Activated CD8-positive, alpha-beta memory T cell treated with anti-CD3 and anti-CD28 coated beads, Interleukin-2, amount 10 ng/mL, durations not matched to agents 7 days and 5 days (primary cell): ENCODE measurements around the gene TBC1D22A. TPM values are rescaled to one million over a fixed set of nuclear protein-coding genes. Genes with fewer than 3 reads are reported as not detected.
A peak's percentile ranks its signal among the peaks of the same experiment; 100 is the strongest.

Source experiments
- ATAC-seq: fragments of 150-1000 bp; cut with Tn5 transposase; one replicate; pipeline ENCODE4 v1.10.0; 2021; ENCODE audit warnings: moderate library complexity
- CTCF ChIA-PET: fragments of 350-600 bp; sonication (Branson Sonifier 250); formaldehyde crosslinking; loops from one replicate; lab custom pipeline; 2021; ENCODE audit warnings: antibody characterized with exemption; lab: Charles Lee
- DNase-seq: peaks from one replicate; pipeline ENCODE4 v3.0.0-alpha.2; 2020
- H3K27ac Mint-ChIP-seq: one replicate; pipeline ENCODE4 v1.8.0; 2021; ENCODE audit warnings: mild to moderate bottlenecking, mixed read lengths
- H3K27me3 Mint-ChIP-seq: one replicate; pipeline ENCODE4 v1.8.0; 2021; ENCODE audit warnings: mixed read lengths
- H3K36me3 Mint-ChIP-seq: one replicate; pipeline ENCODE4 v1.8.0; 2021; ENCODE audit warnings: mild to moderate bottlenecking, mixed read lengths
- H3K4me1 Mint-ChIP-seq: one replicate; pipeline ENCODE4 v1.8.0; 2021; ENCODE audit warnings: mixed read lengths
- H3K4me3 Mint-ChIP-seq: one replicate; pipeline ENCODE4 v1.8.0; 2021; ENCODE audit warnings: mild to moderate bottlenecking, moderate library complexity, mixed read lengths
- H3K9me3 Mint-ChIP-seq: one replicate; pipeline ENCODE4 v1.8.0; 2022; ENCODE audit warnings: low read depth, mixed read lengths
- total RNA-seq, 2 experiments: library from RNA; stranded (reverse); gene quantifications; one replicate each; pipeline ENCODE4 v1.2.3, GENCODE V29; 2021

The TBC1D22A gene
- total RNA-seq, 2 experiments from 2014 or later, result 32.6 to 44.9 TPM

- H3K27ac Mint-ChIP-seq, result no peak overlapping the region
- no peaks in the 10 kb centered on the region for H3K36me3 Mint-ChIP-seq
- DNase-seq (peak; percentile 39), ATAC-seq (no peak)
- CTCF ChIA-PET, result no interaction called here
- H3K27me3 Mint-ChIP-seq, result no peaks in the 10 kb centered on the region
- no peak overlapping the region for H3K4me3 Mint-ChIP-seq
- H3K4me1 Mint-ChIP-seq, result no peaks in the 10 kb centered on the region
- H3K9me3 Mint-ChIP-seq, result no peaks in the 10 kb centered on the region
These were observed 148.9 kb downstream of the TBC1D22A start for GRCh38 chr22:46911346-46911745.

GRCh38 chr22:46913351-46913750, 150.9 kb downstream of the TBC1D22A start:
- Mint-ChIP-seq H3K9me3 (no peaks in the 10 kb centered on the region), H3K27me3 (no peaks in the 10 kb centered on the region)
- CTCF ChIA-PET, result no interaction called here

GRCh38 chr22:46914481-46914880, 152.0 kb downstream of the TBC1D22A start:
- Mint-ChIP-seq H3K27me3 (no peaks in the 10 kb centered on the region), H3K4me3 (no peak overlapping the region), H3K27ac (no peak overlapping the region), H3K4me1 (peaks cover 7% of the 10 kb centered on the region), H3K9me3 (no peaks in the 10 kb centered on the region), H3K36me3 (peaks cover 9% of the 10 kb centered on the region)
- CTCF ChIA-PET, result no interaction called here
- DNase-seq (peak; percentile 34), ATAC-seq (no peak)

More at GRCh38 chr22:46913351-46913750, 150.9 kb downstream of the TBC1D22A start:
- H3K27ac Mint-ChIP-seq, result no peak overlapping the region
- H3K4me3 Mint-ChIP-seq, result no peak overlapping the region
- H3K4me1 Mint-ChIP-seq, result peaks cover 6% of the 10 kb centered on the region
- DNase-seq (peak; percentile 18), ATAC-seq (no peak)
- H3K36me3 Mint-ChIP-seq, result peaks cover 3% of the 10 kb centered on the region

GRCh38 chr22:46914916-46915894, 152.8 kb downstream of the TBC1D22A start:
- Mint-ChIP-seq H3K4me1 (peaks cover 7% of the 10 kb centered on the region), H3K27ac (no peak overlapping the region), H3K36me3 (peaks cover 12% of the 10 kb centered on the region), H3K27me3 (no peaks in the 10 kb centered on the region), H3K9me3 (no peaks in the 10 kb centered on the region), H3K4me3 (no peak overlapping the region)
- CTCF ChIA-PET, result no interaction called here
- DNase-seq, result peak; percentile 15
- ATAC-seq, result no peak

GRCh38 chr22:46915950-46916730, 153.7 kb downstream of the TBC1D22A start:
- Mint-ChIP-seq H3K36me3 (peaks cover 15% of the 10 kb centered on the region), H3K4me1 (peaks cover 7% of the 10 kb centered on the region), H3K9me3 (no peaks in the 10 kb centered on the region), H3K27me3 (no peaks in the 10 kb centered on the region), H3K4me3 (no peak overlapping the region), H3K27ac (no peak overlapping the region)
- ATAC-seq, result no peak
- CTCF ChIA-PET, result interaction anchor here (0.6 kb wide), 1 partner anchor 356 kb away, joined by 3 read pairs; no protein-coding TSS in a partner anchor
- peak; percentile 16 for DNase-seq

GRCh38 chr22:46916886-46917770, 154.7 kb downstream of the TBC1D22A start:
- ATAC-seq (no peak), DNase-seq (peak; percentile 27)
- H3K27ac Mint-ChIP-seq, result no peak overlapping the region
- no peaks in the 10 kb centered on the region for H3K27me3 Mint-ChIP-seq
- H3K4me1 Mint-ChIP-seq, result peaks cover 7% of the 10 kb centered on the region
- peaks cover 23% of the 10 kb centered on the region for H3K36me3 Mint-ChIP-seq
- peaks cover 3% of the 10 kb centered on the region for H3K9me3 Mint-ChIP-seq
- H3K4me3 Mint-ChIP-seq, result no peak overlapping the region
- CTCF ChIA-PET, result no interaction called here

GRCh38 chr22:46917771-46918101, 155.3 kb downstream of the TBC1D22A start:
- Mint-ChIP-seq H3K4me3 (no peak overlapping the region), H3K4me1 (peaks cover 7% of the 10 kb centered on the region), H3K27me3 (no peaks in the 10 kb centered on the region), H3K9me3 (peaks cover 3% of the 10 kb centered on the region), H3K36me3 (peaks cover 23% of the 10 kb centered on the region), H3K27ac (no peak overlapping the region)
- no peak for ATAC-seq
- CTCF ChIA-PET, result no interaction called here
- DNase-seq, result peak; percentile 12

GRCh38 chr22:46918197-46918596, 155.7 kb downstream of the TBC1D22A start:
- no peak for ATAC-seq
- Mint-ChIP-seq H3K27ac (no peak overlapping the region), H3K4me3 (no peak overlapping the region), H3K36me3 (peaks cover 23% of the 10 kb centered on the region), H3K4me1 (peaks cover 7% of the 10 kb centered on the region), H3K9me3 (peaks cover 3% of the 10 kb centered on the region), H3K27me3 (no peaks in the 10 kb centered on the region)
- CTCF ChIA-PET, result no interaction called here
- peak; percentile 16 for DNase-seq

- Mint-ChIP-seq H3K9me3 (peaks cover 3% of the 10 kb centered on the region), H3K36me3 (peaks cover 23% of the 10 kb centered on the region), H3K4me1 (peaks cover 7% of the 10 kb centered on the region), H3K27me3 (no peaks in the 10 kb centered on the region), H3K27ac (no peak overlapping the region), H3K4me3 (no peak overlapping the region)
- CTCF ChIA-PET, result no interaction called here
- no peak for ATAC-seq
- DNase-seq, result no peak
These were observed 159.6 kb downstream of the TBC1D22A start for GRCh38 chr22:46922037-46922436.

GRCh38 chr22:46923394-46923793, 160.9 kb downstream of the TBC1D22A start:
- H3K4me3 Mint-ChIP-seq, result no peak overlapping the region
- peaks cover 19% of the 10 kb centered on the region for H3K36me3 Mint-ChIP-seq
- peaks cover 3% of the 10 kb centered on the region for H3K9me3 Mint-ChIP-seq
- DNase-seq (peak; percentile 19), ATAC-seq (no peak)
- no peaks in the 10 kb centered on the region for H3K27me3 Mint-ChIP-seq
- peaks cover under 1% of the 10 kb centered on the region for H3K4me1 Mint-ChIP-seq
- CTCF ChIA-PET, result no interaction called here
- no peak overlapping the region for H3K27ac Mint-ChIP-seq

GRCh38 chr22:46925818-46926217, 163.4 kb downstream of the TBC1D22A start:
- H3K9me3 Mint-ChIP-seq, result peaks cover 3% of the 10 kb centered on the region
- DNase-seq (no peak), ATAC-seq (no peak)
- no peaks in the 10 kb centered on the region for H3K4me1 Mint-ChIP-seq
- H3K4me3 Mint-ChIP-seq, result no peak overlapping the region
- H3K36me3 Mint-ChIP-seq, result peaks cover 15% of the 10 kb centered on the region
- no peak overlapping the region for H3K27ac Mint-ChIP-seq
- no peaks in the 10 kb centered on the region for H3K27me3 Mint-ChIP-seq
- CTCF ChIA-PET, result no interaction called here

GRCh38 chr22:46929046-46929709, 166.7 kb downstream of the TBC1D22A start:
- no peaks in the 10 kb centered on the region for H3K9me3 Mint-ChIP-seq
- peaks cover 20% of the 10 kb centered on the region for H3K4me1 Mint-ChIP-seq
- H3K27ac Mint-ChIP-seq, result no peak overlapping the region
- no peak overlapping the region for H3K4me3 Mint-ChIP-seq
- H3K36me3 Mint-ChIP-seq, result peaks cover 20% of the 10 kb centered on the region
- CTCF ChIA-PET, result no interaction called here
- H3K27me3 Mint-ChIP-seq, result no peaks in the 10 kb centered on the region
- DNase-seq (no peak), ATAC-seq (no peak)
